GM21825 (cell line): Measurements from ENCODE around the gene ATP11A.

Source experiments
- ATAC-seq: cut with Tn5 transposase; IDR thresholded peaks from one replicate; pipeline ENCODE4 v1.9.1; 2021; ENCODE audit warnings: mild to moderate bottlenecking, moderate library complexity; ENCODE audit not compliant: unreplicated experiment

The ATP11A gene

GRCh38 chr13:112738606-112739005 is 48.8 kb downstream of the ATP11A start:
- no peak for ATAC-seq

GRCh38 chr13:112740502-112741131 is 50.8 kb downstream of the ATP11A start:
- ATAC-seq, result no peak

- ATAC-seq, result no peak
Observed at GRCh38 chr13:112741185-112741755, 51.4 kb downstream of the ATP11A start.

- no peak for ATAC-seq
Observed at GRCh38 chr13:112741835-112742570, 52.2 kb downstream of the ATP11A start.

GRCh38 chr13:112742583-112742982 is 52.7 kb downstream of the ATP11A start:
- ATAC-seq, result no peak

- ATAC-seq, result no peak
Observed at GRCh38 chr13:112743451-112744167, 53.8 kb downstream of the ATP11A start.

GRCh38 chr13:112744168-112745021 is 54.6 kb downstream of the ATP11A start:
- no peak for ATAC-seq

- ATAC-seq, result no peak
Observed at GRCh38 chr13:112746044-112746443, 56.2 kb downstream of the ATP11A start.

GRCh38 chr13:112747256-112747655 is 57.4 kb downstream of the ATP11A start:
- no peak for ATAC-seq

- no peak for ATAC-seq
Observed at GRCh38 chr13:112748947-112749735, 59.3 kb downstream of the ATP11A start.

- no peak for ATAC-seq
Observed at GRCh38 chr13:112750570-112750969, 60.7 kb downstream of the ATP11A start.

- ATAC-seq, result no peak
Observed at GRCh38 chr13:112751617-112752016, 61.8 kb downstream of the ATP11A start.

GRCh38 chr13:112752211-112752610 is 62.4 kb downstream of the ATP11A start:
- ATAC-seq, result no peak

GRCh38 chr13:112752711-112753541 is 63.1 kb downstream of the ATP11A start:
- no peak for ATAC-seq

GRCh38 chr13:112753833-112754232 is 64.0 kb downstream of the ATP11A start:
- ATAC-seq, result no peak

- no peak for ATAC-seq
Observed at GRCh38 chr13:112754281-112755025, 64.6 kb downstream of the ATP11A start.

- no peak for ATAC-seq
Observed at GRCh38 chr13:112755331-112755730, 65.5 kb downstream of the ATP11A start.

GRCh38 chr13:112756081-112756480 is 66.2 kb downstream of the ATP11A start:
- no peak for ATAC-seq
